Right atrium auricular region (tissue), 2 donors: ENCODE results near the gene MGAT2. TPM values are rescaled to one million over a fixed set of nuclear protein-coding genes. Genes with fewer than 3 reads are reported as not detected.
A peak's percentile ranks its signal among the peaks of the same experiment; 100 is the strongest.
"Not testable (repeated sequence)": the region's sequence is repeated elsewhere in the genome, so short reads cannot be mapped to it uniquely, and the experiment has no call there.

Experiments
- DNase-seq: peaks from one replicate; pipeline ENCODE4 v3.0.0-alpha.2; 2019; ENCODE audit warnings: low spot score
- H3K27ac ChIP-seq, 2 donors: fragments of 200-600 bp; sonication (generic); 1 replicate in 1 of 2; 2 replicates in 1 of 2; pipeline ENCODE4 v1.5.1; 2016 to 2019
- H3K27me3 ChIP-seq, 2 donors: fragments of 200-600 bp; sonication (generic); one replicate each; pipeline versions ENCODE4 v1.5.1 to v1.6.0; 2017 to 2019
- H3K36me3 ChIP-seq: fragments of 200-600 bp; sonication (generic); one replicate; pipeline ENCODE4 v1.5.1; 2016
- H3K4me1 ChIP-seq, 2 donors: fragments of 200-600 bp; sonication (generic); one replicate each; pipeline versions ENCODE4 v1.5.1 to v1.6.0; 2017 to 2019
- H3K4me3 ChIP-seq, 2 donors: fragments of 200-600 bp; sonication (generic); 1 replicate in 1 of 2; 2 replicates in 1 of 2; pipeline ENCODE4 v1.5.1; 2017 to 2019; ENCODE audit warnings: mild to moderate bottlenecking in 1 of 2, moderate library complexity in 1 of 2
- H3K9me3 ChIP-seq, 2 donors: fragments of 200-600 bp; sonication (generic); one replicate each; pipeline ENCODE4 v1.5.1; 2019
- total RNA-seq, 2 donors: library from RNA; depleted of rRNA; stranded (reverse); fragments of >200 nt; gene quantifications; one replicate each; pipeline ENCODE4 v1.1.0, GENCODE V29; 2016
- TF ChIP-seq, protein P1 (sequence below), 2 donors: fragments of 200-600 bp; sonication (generic); IDR thresholded peaks; one replicate each; pipeline ENCODE4 v1.5.1; 2019; ENCODE audit warnings: antibody characterized with exemption in 2 of 2

MGAT2 gene
- total RNA-seq, 2 donors from 2014 or later = 15.4 to 22.9 TPM

- Histone ChIP-seq H3K27ac (no peak overlapping the region), H3K36me3 (peaks cover 22% of the 10 kb centered on the region), H3K4me3 (no peak overlapping the region), H3K9me3 (no peaks in the 10 kb centered on the region), H3K27me3 (no peaks in the 10 kb centered on the region), H3K4me1 (peaks cover 0 to 24% of the 10 kb centered on the region in 2 donors)
- DNase-seq = no peak
- TF ChIP-seq, protein P1, sequence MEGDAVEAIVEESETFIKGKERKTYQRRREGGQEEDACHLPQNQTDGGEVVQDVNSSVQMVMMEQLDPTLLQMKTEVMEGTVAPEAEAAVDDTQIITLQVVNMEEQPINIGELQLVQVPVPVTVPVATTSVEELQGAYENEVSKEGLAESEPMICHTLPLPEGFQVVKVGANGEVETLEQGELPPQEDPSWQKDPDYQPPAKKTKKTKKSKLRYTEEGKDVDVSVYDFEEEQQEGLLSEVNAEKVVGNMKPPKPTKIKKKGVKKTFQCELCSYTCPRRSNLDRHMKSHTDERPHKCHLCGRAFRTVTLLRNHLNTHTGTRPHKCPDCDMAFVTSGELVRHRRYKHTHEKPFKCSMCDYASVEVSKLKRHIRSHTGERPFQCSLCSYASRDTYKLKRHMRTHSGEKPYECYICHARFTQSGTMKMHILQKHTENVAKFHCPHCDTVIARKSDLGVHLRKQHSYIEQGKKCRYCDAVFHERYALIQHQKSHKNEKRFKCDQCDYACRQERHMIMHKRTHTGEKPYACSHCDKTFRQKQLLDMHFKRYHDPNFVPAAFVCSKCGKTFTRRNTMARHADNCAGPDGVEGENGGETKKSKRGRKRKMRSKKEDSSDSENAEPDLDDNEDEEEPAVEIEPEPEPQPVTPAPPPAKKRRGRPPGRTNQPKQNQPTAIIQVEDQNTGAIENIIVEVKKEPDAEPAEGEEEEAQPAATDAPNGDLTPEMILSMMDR (IDR thresholded peaks at IDR 0.05) = no peak
Measured at GRCh38 chr14:49582113-49582977, 38.3 kb upstream of the MGAT2 start.

DNA sequence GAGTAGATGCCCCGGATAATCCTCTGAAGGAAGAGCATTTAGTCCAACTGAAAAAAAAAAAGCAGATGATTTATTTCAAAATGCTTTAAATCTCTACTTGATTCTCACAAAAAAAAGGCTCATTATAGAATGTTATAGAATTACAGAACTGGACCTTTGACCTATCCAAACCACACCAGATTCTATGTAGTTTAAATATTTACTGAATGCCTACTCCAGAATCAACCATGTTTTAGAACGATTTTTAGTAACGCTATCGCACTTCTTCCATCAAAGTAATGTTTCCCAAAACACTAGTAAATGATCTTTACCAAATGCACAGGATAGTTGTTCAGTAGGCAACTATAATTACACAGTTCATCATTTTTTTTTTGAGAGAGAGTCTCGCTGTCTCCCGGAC is 37.0 kb upstream of the MGAT2 start:
- Histone ChIP-seq H3K27ac (no peak overlapping the region), H3K4me1 (peaks cover 0 to 24% of the 10 kb centered on the region in 2 donors), H3K36me3 (peaks cover 18% of the 10 kb centered on the region), H3K4me3 (no peak overlapping the region), H3K27me3 (no peaks in the 10 kb centered on the region), H3K9me3 (no peaks in the 10 kb centered on the region)
- DNase-seq = no peak
- TF ChIP-seq, protein P1 (IDR thresholded peaks at IDR 0.05) = no peak

DNA sequence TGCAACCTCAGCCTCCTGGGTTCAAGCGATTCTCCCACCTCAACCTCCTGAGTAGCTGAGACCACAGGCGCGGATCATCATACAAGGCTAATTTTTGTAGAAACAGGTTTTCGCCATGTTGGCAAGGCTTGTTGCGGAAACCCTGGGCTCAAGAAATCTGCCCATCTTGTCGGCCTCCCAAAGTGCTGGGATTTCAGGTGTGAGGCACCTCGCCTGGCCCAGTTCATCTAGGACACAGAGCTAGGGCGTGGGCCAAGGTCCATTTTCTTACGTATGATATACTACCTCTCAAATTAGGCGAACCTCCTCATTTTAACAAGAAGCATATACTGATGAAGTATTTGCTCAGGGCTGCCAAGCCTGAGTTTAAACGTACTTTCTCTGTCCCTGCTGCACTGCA is 36.5 kb upstream of the MGAT2 start:
- Histone ChIP-seq H3K27ac (no peak overlapping the region), H3K27me3 (no peaks in the 10 kb centered on the region)

DNA sequence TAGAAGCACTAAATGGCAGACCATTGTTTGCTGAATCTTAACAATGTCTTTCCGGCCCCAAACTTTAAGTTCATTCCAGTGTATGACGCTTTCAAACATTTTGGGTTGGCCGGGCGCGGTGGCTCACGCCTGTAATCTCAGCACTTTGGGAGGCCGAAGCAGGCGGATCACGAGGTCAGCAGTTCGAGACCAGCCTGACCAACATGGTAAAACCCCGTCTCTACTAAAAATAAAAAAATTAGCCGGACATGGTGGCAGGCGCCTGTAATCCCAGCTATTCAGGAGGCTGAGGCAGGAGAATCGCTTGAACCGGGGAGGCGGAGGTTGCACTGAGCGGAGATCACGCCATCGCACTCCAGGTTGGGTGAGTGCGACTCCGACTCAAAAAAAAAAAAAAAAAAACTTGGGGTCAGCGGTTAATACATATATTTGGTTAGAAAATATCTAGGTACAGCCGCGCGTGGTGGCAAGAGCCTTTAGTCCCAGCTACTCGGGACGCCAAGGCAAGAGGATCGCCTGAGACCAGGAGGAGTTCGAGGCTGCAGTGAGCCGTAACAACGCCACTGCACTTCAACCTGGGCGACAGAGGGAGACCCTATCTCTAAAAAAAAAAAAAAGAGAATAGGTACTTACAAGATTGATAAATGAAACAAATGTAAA is 35.5 kb upstream of the MGAT2 start:
- Histone ChIP-seq H3K4me1 (peaks cover 0 to 24% of the 10 kb centered on the region in 2 donors), H3K27ac (peak overlapping the region; percentile 84 to 95), H3K4me3 (peak overlapping the region; percentile 79 to 91), H3K36me3 (peaks cover 18% of the 10 kb centered on the region)
- H3K9me3 ChIP-seq, H3K27me3 ChIP-seq, DNase-seq: not testable (repeated sequence)

More for the DNA sequence above, 36.5 kb upstream of the MGAT2 start:
- Histone ChIP-seq H3K36me3 (peaks cover 18% of the 10 kb centered on the region), H3K4me1 (peaks cover 0 to 24% of the 10 kb centered on the region in 2 donors), H3K4me3 (no peak overlapping the region), H3K9me3 (no peaks in the 10 kb centered on the region)
- no peak for DNase-seq
- TF ChIP-seq, protein P1 (IDR thresholded peaks at IDR 0.05) = no peak

DNA sequence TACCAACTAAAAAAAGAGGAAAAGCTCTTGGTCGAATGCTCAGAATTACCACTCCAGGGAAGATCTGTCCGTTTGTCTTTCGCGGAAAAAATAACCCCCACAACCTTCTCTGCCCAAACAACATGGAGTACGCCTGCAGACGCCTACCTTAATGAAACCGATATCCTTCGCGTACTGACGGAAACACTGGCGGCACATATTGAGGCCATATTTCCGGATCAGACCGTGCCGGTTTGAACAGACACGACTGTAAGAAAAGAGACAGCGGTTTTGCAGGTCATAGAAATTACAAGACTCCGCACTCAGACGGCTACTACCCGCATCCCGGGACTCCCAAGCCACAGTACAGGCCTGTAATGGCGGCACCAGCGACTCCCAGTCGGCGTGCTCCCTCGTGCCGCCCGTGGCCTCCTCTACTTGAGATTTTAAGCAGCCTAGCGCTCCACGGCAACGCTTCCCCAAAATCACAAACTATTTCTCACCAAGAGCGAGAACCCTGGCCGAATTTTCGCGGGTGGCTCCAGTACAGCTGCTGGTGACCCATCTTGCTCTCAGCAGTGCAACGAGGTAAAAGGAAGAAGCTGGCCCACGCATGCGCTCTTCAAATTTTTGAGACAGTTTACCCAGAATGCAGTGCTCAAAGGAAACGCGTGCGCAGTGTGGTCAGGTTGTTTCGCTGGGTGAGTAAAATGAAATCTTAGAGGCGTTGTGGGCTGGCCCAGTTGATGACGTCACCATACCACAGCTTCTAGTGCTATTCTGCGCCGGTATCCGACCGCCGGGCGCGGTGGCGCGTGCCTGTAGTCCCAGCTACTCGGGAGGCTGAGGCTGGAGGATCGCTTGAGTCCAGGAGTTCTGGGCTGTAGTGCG is 34.6 kb upstream of the MGAT2 start, which contains the start of gene RPS29:
TSS of gene RPS29 (minus strand) at position 578 of the 870 bp plus-strand sequence. CDS start at position 544, 34 bp downstream.
- peaks cover 18% of the 10 kb centered on the region for H3K36me3 ChIP-seq
- peak within 1 kb of the TSS; percentile 79 to 91 for H3K4me3 ChIP-seq
- peak; percentile 100 for DNase-seq
- peak within 1 kb of the TSS; percentile 84 to 95 for H3K27ac ChIP-seq
- H3K4me1 ChIP-seq = peaks cover 0 to 24% of the 10 kb centered on the region in 2 donors
- TF ChIP-seq, protein P1 (IDR thresholded peaks at IDR 0.05) = no peak
- no peaks in the 10 kb centered on the region for H3K9me3 ChIP-seq
- no peaks in the 10 kb centered on the region for H3K27me3 ChIP-seq
